PFSK-1 (cell line): Measurements from ENCODE around the gene SLC12A9.

Experiments used
- FOXP2 ChIP-seq: optimal IDR thresholded peaks from 2 replicates; pipeline ENCODE3; 2011; ENCODE audit warnings: borderline replicate concordance, control low read depth, inconsistent platforms; ENCODE audit not compliant: insufficient read depth; ENCODE audit errors: extremely low read length, extremely low read depth
- POLR2AphosphoS5 ChIP-seq: IDR thresholded peaks from 2 replicates; pipeline ENCODE4 v1.6.1; 2012; ENCODE audit warnings: low read depth, mild to moderate bottlenecking, control low read depth, low read length, moderate library complexity
- SIN3A ChIP-seq: IDR thresholded peaks from 2 replicates; pipeline ENCODE4 v1.6.1; 2012; ENCODE audit warnings: mild to moderate bottlenecking, low read length, moderate library complexity, borderline replicate concordance; ENCODE audit not compliant: insufficient read depth
- TAF1 ChIP-seq: IDR thresholded peaks from 2 replicates; pipeline ENCODE4 v1.6.1; 2012; ENCODE audit warnings: low read length, control low read depth, borderline replicate concordance; ENCODE audit not compliant: insufficient read depth
- TF ChIP-seq, protein P1 (sequence below), 2 experiments: IDR thresholded peaks; 2 replicates each; pipeline versions ENCODE4 v1.6.1 to v1.8.0; 2011 to 2012; ENCODE audit warnings: low read depth in 2 of 2, low read length in 2 of 2, control low read depth in 1 of 2, inconsistent platforms in 1 of 2, mild to moderate bottlenecking in 1 of 2, moderate library complexity in 1 of 2; ENCODE audit not compliant: insufficient read depth in 1 of 2

SLC12A9 gene

DNA sequence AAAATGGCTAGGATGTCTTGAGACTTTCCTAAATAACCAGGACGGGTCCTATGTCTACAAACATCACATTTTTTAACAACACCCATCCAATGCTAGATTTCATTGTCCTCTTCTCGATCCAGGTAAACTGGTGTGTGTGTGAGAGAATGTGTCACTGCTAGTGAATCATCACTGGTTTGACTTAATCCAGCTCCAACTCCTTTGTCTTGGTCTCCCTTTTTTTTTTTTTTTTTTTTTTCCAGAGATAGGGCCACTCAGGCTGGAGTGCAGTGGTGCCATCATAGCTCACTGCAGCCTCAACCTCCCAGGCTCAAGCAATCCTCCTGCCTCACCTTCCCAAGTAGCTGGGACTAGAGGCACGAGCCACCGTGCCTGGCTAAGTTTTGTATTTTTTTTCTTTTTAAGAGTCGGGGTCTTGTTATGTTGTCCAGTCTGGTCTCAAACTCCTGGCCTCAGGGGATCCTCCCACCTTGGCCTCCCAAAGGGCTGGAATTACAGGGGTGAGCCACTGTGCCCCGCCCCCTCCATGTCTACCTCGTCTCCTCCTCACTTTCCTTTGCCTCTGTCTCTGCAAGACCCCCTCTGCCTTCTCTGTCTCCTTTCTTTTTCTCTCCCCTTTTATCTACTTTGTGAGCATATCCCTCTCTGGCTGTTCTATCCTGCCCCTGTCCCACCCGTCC is 39.2 kb downstream of the SLC12A9 start:
- TF ChIP-seq, protein P1, sequence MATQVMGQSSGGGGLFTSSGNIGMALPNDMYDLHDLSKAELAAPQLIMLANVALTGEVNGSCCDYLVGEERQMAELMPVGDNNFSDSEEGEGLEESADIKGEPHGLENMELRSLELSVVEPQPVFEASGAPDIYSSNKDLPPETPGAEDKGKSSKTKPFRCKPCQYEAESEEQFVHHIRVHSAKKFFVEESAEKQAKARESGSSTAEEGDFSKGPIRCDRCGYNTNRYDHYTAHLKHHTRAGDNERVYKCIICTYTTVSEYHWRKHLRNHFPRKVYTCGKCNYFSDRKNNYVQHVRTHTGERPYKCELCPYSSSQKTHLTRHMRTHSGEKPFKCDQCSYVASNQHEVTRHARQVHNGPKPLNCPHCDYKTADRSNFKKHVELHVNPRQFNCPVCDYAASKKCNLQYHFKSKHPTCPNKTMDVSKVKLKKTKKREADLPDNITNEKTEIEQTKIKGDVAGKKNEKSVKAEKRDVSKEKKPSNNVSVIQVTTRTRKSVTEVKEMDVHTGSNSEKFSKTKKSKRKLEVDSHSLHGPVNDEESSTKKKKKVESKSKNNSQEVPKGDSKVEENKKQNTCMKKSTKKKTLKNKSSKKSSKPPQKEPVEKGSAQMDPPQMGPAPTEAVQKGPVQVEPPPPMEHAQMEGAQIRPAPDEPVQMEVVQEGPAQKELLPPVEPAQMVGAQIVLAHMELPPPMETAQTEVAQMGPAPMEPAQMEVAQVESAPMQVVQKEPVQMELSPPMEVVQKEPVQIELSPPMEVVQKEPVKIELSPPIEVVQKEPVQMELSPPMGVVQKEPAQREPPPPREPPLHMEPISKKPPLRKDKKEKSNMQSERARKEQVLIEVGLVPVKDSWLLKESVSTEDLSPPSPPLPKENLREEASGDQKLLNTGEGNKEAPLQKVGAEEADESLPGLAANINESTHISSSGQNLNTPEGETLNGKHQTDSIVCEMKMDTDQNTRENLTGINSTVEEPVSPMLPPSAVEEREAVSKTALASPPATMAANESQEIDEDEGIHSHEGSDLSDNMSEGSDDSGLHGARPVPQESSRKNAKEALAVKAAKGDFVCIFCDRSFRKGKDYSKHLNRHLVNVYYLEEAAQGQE (IDR thresholded peaks at IDR 0.05; ENCODE audit: insufficient read depth in 1 of 2, low read depth in 2 of 2, low read length in 2 of 2), result no peak
- TF ChIP-seq FOXP2 (no peak), SIN3A (no peak), POLR2AphosphoS5 (no peak), TAF1 (no peak)

DNA sequence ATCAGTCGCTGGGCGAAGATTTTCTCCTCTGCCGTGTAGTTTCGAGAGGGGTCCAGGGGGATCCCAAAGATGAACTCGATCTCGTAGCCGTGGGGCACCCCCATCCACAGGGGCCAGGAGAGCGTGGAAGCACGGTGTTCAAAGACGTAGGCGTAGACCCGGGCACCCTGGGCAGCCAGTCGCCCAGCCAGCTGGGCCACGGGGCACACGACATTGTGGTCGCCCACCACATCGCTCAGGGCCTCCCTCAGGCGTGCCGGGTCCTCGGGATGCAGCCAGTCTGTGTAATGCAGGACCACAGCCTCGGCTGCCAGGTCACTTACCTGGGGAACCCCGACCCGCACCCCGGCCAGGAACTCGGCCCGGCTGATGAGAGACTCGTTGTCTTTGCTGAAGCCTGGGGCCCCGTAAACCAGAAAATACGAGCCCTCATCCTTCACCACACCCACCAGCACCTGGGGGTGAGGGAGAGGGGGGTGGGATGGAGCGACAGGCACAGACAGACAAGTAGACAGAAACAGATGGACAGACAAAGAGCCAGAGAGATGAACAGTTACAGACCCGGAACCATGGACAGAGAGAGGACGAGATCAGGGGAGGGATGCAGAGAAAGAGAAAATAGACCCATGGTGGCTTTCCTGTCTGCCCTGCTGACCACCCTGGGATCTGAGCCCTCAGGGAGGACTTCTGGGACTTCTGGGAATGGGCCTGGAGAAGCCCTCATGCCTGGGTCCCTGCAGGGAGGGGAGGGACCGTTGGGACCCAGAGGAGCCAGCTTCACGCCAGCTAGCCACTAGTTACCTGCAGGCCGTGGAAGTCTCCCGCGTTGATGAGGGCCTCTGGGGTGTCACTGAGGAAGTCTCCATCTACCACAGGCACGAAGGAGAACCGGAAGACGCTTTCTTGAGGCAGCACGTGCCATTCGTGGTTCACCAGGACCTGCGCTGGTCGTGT is 40.1 kb downstream of the SLC12A9 start:
- TF ChIP-seq, protein P1 (IDR thresholded peaks at IDR 0.05; ENCODE audit: insufficient read depth in 1 of 2, low read depth in 2 of 2, low read length in 2 of 2), result 0 out of 4 replicates have a peak, but pooled peaks of 1 of the 2 experiments have one; percentile 26
- TF ChIP-seq POLR2AphosphoS5, result no peak
- TF ChIP-seq SIN3A, result no peak
- no peak for TF ChIP-seq TAF1

DNA sequence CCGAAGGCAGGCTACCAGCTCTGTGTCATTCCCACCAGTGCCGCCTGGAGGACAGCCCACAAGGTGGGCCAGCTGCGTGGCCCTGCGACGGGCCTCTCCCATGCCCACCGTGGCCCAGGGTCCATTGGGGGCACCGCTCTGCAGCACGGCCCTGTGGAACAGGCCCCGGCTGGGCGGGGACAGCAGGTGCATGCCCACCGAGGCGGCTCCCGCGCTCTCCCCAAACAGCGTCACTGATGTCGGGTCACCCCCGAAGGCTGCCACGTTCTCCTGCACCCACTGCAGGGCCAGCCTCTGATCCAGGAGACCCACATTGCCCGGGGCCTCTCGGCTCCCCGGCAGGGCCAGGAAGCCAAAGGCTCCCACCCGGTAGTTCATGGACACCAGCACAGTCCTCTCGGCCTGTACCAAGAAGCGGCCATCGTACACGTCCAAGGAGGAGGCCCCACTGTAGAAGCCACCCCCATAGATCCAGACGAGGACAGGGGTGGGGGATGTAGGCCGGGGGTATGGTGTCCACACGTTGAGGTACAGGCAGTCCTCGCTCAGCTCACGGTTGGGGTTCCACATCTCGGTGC is 40.9 kb downstream of the SLC12A9 start:
- TF ChIP-seq POLR2AphosphoS5 (no peak), TAF1 (no peak), SIN3A (no peak)
- TF ChIP-seq, protein P1 (IDR thresholded peaks at IDR 0.05; ENCODE audit: insufficient read depth in 1 of 2, low read depth in 2 of 2, low read length in 2 of 2), result no peak

DNA sequence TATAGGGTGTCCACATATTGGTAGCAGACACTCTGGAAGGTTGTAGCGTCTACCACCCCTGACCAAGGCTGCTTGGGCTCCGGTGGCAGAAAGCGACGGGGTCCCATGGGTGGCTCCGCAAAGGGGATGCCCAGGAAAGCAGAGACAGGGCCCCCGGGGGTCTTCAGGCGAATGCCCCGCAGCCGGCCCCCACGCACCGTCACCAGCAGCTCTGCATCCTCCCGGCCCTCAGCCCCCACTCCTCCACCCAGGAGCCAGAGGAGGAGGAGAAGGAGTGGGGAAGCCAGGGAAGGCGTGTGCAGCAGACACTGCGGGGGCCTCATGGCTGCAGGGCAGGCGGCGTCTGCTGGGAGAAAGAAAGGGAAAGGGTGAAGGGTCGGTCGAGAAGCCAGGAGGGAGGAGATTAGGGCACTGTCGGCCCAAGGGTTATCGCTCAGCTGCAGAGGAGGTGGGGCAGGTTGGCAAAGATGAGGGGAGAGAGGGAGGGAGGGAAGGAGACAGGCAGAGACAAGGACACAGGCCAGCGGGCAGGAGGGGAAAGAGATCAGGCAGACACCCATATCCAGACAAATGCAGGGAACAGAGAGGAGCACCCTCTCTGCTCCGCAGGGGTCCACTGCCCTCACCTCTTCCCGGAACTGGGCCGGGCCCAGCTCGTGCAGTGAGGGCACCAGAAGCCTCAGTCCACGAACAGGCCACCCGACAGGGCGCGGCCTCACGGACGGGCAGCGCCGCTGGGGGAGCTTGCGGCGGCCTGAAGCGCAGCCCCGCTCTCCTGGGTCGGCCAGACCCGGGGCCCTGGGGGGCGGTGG is 41.6 kb downstream of the SLC12A9 start:
- TF ChIP-seq SIN3A, result no peak
- no peak for TF ChIP-seq FOXP2
- no peak for TF ChIP-seq TAF1
- no peak for TF ChIP-seq POLR2AphosphoS5
- TF ChIP-seq, protein P1 (IDR thresholded peaks at IDR 0.05; ENCODE audit: insufficient read depth in 1 of 2, low read depth in 2 of 2, low read length in 2 of 2), result no peak
